Measurements from ENCODE around the gene COL6A6.

Gene COL6A6

GRCh38 chr3:130516645-130517512 lies at the start of gene COL6A6:
Gene COL6A6 (plus strand): TSS chr3:130517177. CDS start chr3:130560365, 43,188 bp downstream.
- Histone ChIP-seq H3K9me3 (ENCODE audit: low read length) (no peaks in the 10 kb centered on the region), H2AFZ (ENCODE audit: low read depth, low read length) (no peak within 1 kb of the TSS), H3K4me3 (ENCODE audit: low read length) (no peak within 1 kb of the TSS), H3K36me3 (ENCODE audit: insufficient read depth, low read length) (no peaks in the 10 kb centered on the region), H3K27me3 (ENCODE audit: insufficient read depth, low read length) (peaks cover 45% of the 10 kb centered on the region), H3K4me1 (ENCODE audit: insufficient read depth, low read length) (no peaks in the 10 kb centered on the region)

- Histone ChIP-seq H3K36me3 (ENCODE audit: insufficient read depth, low read length) (no peaks in the 10 kb centered on the region), H2AFZ (ENCODE audit: low read depth, low read length) (no peak overlapping the region), H3K27me3 (ENCODE audit: insufficient read depth, low read length) (no peaks in the 10 kb centered on the region), H3K9me3 (ENCODE audit: low read length) (no peaks in the 10 kb centered on the region), H3K4me1 (ENCODE audit: insufficient read depth, low read length) (no peaks in the 10 kb centered on the region), H3K4me3 (ENCODE audit: low read length) (no peak overlapping the region)
Observed at GRCh38 chr3:130468311-130468710, 48.7 kb upstream of the COL6A6 start.

GRCh38 chr3:130470126-130470525 lies 46.9 kb upstream of the COL6A6 start:
- H3K4me3 ChIP-seq (ENCODE audit: low read length), result no peak overlapping the region
- H2AFZ ChIP-seq (ENCODE audit: low read depth, low read length), result no peak overlapping the region
- no peaks in the 10 kb centered on the region for H3K9me3 ChIP-seq (ENCODE audit: low read length)
- no peaks in the 10 kb centered on the region for H3K36me3 ChIP-seq (ENCODE audit: insufficient read depth, low read length)
- no peaks in the 10 kb centered on the region for H3K27me3 ChIP-seq (ENCODE audit: insufficient read depth, low read length)
- no peaks in the 10 kb centered on the region for H3K4me1 ChIP-seq (ENCODE audit: insufficient read depth, low read length)

GRCh38 chr3:130473416-130473815 lies 43.6 kb upstream of the COL6A6 start:
- no peaks in the 10 kb centered on the region for H3K9me3 ChIP-seq (ENCODE audit: low read length)
- H3K4me3 ChIP-seq (ENCODE audit: low read length), result no peak overlapping the region
- no peak overlapping the region for H2AFZ ChIP-seq (ENCODE audit: low read depth, low read length)
- no peaks in the 10 kb centered on the region for H3K4me1 ChIP-seq (ENCODE audit: insufficient read depth, low read length)
- no peaks in the 10 kb centered on the region for H3K27me3 ChIP-seq (ENCODE audit: insufficient read depth, low read length)
- H3K36me3 ChIP-seq (ENCODE audit: insufficient read depth, low read length), result no peaks in the 10 kb centered on the region

GRCh38 chr3:130480736-130481135 lies 36.2 kb upstream of the COL6A6 start:
- no peak overlapping the region for H2AFZ ChIP-seq (ENCODE audit: low read depth, low read length)
- H3K4me3 ChIP-seq (ENCODE audit: low read length), result no peak overlapping the region
- no peaks in the 10 kb centered on the region for H3K4me1 ChIP-seq (ENCODE audit: insufficient read depth, low read length)
- no peaks in the 10 kb centered on the region for H3K9me3 ChIP-seq (ENCODE audit: low read length)
- H3K27me3 ChIP-seq (ENCODE audit: insufficient read depth, low read length), result no peaks in the 10 kb centered on the region
- H3K36me3 ChIP-seq (ENCODE audit: insufficient read depth, low read length), result no peaks in the 10 kb centered on the region

GRCh38 chr3:130488288-130488687 lies 28.7 kb upstream of the COL6A6 start:
- Histone ChIP-seq H2AFZ (ENCODE audit: low read depth, low read length) (no peak overlapping the region), H3K9me3 (ENCODE audit: low read length) (no peaks in the 10 kb centered on the region), H3K27me3 (ENCODE audit: insufficient read depth, low read length) (no peaks in the 10 kb centered on the region), H3K4me3 (ENCODE audit: low read length) (no peak overlapping the region), H3K4me1 (ENCODE audit: insufficient read depth, low read length) (no peaks in the 10 kb centered on the region), H3K36me3 (ENCODE audit: insufficient read depth, low read length) (no peaks in the 10 kb centered on the region)

- Histone ChIP-seq H3K4me3 (ENCODE audit: low read length) (no peak overlapping the region), H3K9me3 (ENCODE audit: low read length) (no peaks in the 10 kb centered on the region), H3K27me3 (ENCODE audit: insufficient read depth, low read length) (no peaks in the 10 kb centered on the region), H3K4me1 (ENCODE audit: insufficient read depth, low read length) (no peaks in the 10 kb centered on the region), H3K36me3 (ENCODE audit: insufficient read depth, low read length) (no peaks in the 10 kb centered on the region), H2AFZ (ENCODE audit: low read depth, low read length) (no peak overlapping the region)
Observed at GRCh38 chr3:130488769-130489450, 28.1 kb upstream of the COL6A6 start.

- Histone ChIP-seq H3K4me1 (ENCODE audit: insufficient read depth, low read length) (no peaks in the 10 kb centered on the region), H3K27me3 (ENCODE audit: insufficient read depth, low read length) (no peaks in the 10 kb centered on the region), H3K9me3 (ENCODE audit: low read length) (no peaks in the 10 kb centered on the region), H2AFZ (ENCODE audit: low read depth, low read length) (no peak overlapping the region), H3K4me3 (ENCODE audit: low read length) (no peak overlapping the region), H3K36me3 (ENCODE audit: insufficient read depth, low read length) (no peaks in the 10 kb centered on the region)
Observed at GRCh38 chr3:130490241-130490640, 26.7 kb upstream of the COL6A6 start.

GRCh38 chr3:130491431-130491830 lies 25.5 kb upstream of the COL6A6 start:
- Histone ChIP-seq H3K4me3 (ENCODE audit: low read length) (no peak overlapping the region), H3K4me1 (ENCODE audit: insufficient read depth, low read length) (no peaks in the 10 kb centered on the region), H3K9me3 (ENCODE audit: low read length) (no peaks in the 10 kb centered on the region), H2AFZ (ENCODE audit: low read depth, low read length) (no peak overlapping the region), H3K27me3 (ENCODE audit: insufficient read depth, low read length) (no peaks in the 10 kb centered on the region), H3K36me3 (ENCODE audit: insufficient read depth, low read length) (no peaks in the 10 kb centered on the region)

GRCh38 chr3:130504701-130505100 lies 12.3 kb upstream of the COL6A6 start:
- Histone ChIP-seq H3K27me3 (ENCODE audit: insufficient read depth, low read length) (peaks cover 7% of the 10 kb centered on the region), H2AFZ (ENCODE audit: low read depth, low read length) (no peak overlapping the region), H3K4me1 (ENCODE audit: insufficient read depth, low read length) (no peaks in the 10 kb centered on the region), H3K4me3 (ENCODE audit: low read length) (no peak overlapping the region), H3K9me3 (ENCODE audit: low read length) (no peaks in the 10 kb centered on the region), H3K36me3 (ENCODE audit: insufficient read depth, low read length) (no peaks in the 10 kb centered on the region)

- no peak overlapping the region for H2AFZ ChIP-seq (ENCODE audit: low read depth, low read length)
- H3K4me3 ChIP-seq (ENCODE audit: low read length), result no peak overlapping the region
- no peaks in the 10 kb centered on the region for H3K36me3 ChIP-seq (ENCODE audit: insufficient read depth, low read length)
- H3K4me1 ChIP-seq (ENCODE audit: insufficient read depth, low read length), result no peaks in the 10 kb centered on the region
- H3K9me3 ChIP-seq (ENCODE audit: low read length), result no peaks in the 10 kb centered on the region
- H3K27me3 ChIP-seq (ENCODE audit: insufficient read depth, low read length), result peaks cover 7% of the 10 kb centered on the region
Observed at GRCh38 chr3:130506031-130506430, 10.9 kb upstream of the COL6A6 start.

- Histone ChIP-seq H3K27me3 (ENCODE audit: insufficient read depth, low read length) (peaks cover 5% of the 10 kb centered on the region), H3K36me3 (ENCODE audit: insufficient read depth, low read length) (no peaks in the 10 kb centered on the region), H3K9me3 (ENCODE audit: low read length) (no peaks in the 10 kb centered on the region), H3K4me3 (ENCODE audit: low read length) (no peak overlapping the region), H3K4me1 (ENCODE audit: insufficient read depth, low read length) (no peaks in the 10 kb centered on the region), H2AFZ (ENCODE audit: low read depth, low read length) (no peak overlapping the region)
Observed at GRCh38 chr3:130507746-130508145, 9.2 kb upstream of the COL6A6 start.

GRCh38 chr3:130509008-130509407 lies 8.0 kb upstream of the COL6A6 start:
- Histone ChIP-seq H3K36me3 (ENCODE audit: insufficient read depth, low read length) (no peaks in the 10 kb centered on the region), H2AFZ (ENCODE audit: low read depth, low read length) (no peak overlapping the region), H3K27me3 (ENCODE audit: insufficient read depth, low read length) (peaks cover 5% of the 10 kb centered on the region), H3K4me3 (ENCODE audit: low read length) (no peak overlapping the region), H3K4me1 (ENCODE audit: insufficient read depth, low read length) (no peaks in the 10 kb centered on the region), H3K9me3 (ENCODE audit: low read length) (no peaks in the 10 kb centered on the region)

Data from neuron (in vitro differentiated cells).